GM13976 (cell line): ENCODE data around the gene ARAP1.

ENCODE experiments used
- DNase-seq: peaks from one replicate; pipeline ENCODE4 v3.0.0; 2012; ENCODE audit warnings: low spot score
- in situ Hi-C: fragments of 300-500 bp; cut with MboI; formaldehyde crosslinking; loops from one replicate; pipeline ENCODE4 v1.12.0; 2022; ENCODE audit warnings: low sequenced_read_pairs, mixed read lengths, inconsistent platforms; ENCODE audit not compliant: unreplicated experiment
- TF ChIP-seq, protein P1 (sequence below): IDR thresholded peaks from 2 replicates; pipeline ENCODE4 v1.5.1; 2012; ENCODE audit warnings: borderline replicate concordance, mild to moderate bottlenecking; ENCODE audit not compliant: insufficient read depth; ENCODE audit errors: extremely low read depth, missing control alignments, control extremely low read depth

The ARAP1 gene

DNA sequence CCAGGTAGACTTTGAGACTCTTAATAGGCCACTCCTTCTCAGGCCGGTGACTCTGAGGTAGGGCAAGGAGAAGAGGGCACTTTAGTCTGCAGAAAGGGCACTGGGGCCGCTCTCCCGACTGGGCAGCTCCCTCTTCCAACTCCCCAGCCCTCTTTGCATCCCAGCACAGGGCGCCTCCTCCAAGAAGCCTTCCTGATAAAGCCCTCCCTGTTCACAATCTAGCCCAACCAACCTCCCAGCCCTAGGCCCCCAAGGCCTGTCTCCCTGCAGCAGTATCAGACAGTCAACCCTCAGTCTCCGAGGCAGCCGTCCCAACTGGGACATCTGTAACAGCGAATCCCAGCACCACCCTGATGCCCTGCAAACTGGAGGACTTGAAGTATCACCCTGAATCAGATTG lies 63.7 kb downstream of the ARAP1 start:
- no peak for DNase-seq
- TF ChIP-seq, protein P1, sequence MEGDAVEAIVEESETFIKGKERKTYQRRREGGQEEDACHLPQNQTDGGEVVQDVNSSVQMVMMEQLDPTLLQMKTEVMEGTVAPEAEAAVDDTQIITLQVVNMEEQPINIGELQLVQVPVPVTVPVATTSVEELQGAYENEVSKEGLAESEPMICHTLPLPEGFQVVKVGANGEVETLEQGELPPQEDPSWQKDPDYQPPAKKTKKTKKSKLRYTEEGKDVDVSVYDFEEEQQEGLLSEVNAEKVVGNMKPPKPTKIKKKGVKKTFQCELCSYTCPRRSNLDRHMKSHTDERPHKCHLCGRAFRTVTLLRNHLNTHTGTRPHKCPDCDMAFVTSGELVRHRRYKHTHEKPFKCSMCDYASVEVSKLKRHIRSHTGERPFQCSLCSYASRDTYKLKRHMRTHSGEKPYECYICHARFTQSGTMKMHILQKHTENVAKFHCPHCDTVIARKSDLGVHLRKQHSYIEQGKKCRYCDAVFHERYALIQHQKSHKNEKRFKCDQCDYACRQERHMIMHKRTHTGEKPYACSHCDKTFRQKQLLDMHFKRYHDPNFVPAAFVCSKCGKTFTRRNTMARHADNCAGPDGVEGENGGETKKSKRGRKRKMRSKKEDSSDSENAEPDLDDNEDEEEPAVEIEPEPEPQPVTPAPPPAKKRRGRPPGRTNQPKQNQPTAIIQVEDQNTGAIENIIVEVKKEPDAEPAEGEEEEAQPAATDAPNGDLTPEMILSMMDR: no peak
- in situ Hi-C loops: no loop called here

DNA sequence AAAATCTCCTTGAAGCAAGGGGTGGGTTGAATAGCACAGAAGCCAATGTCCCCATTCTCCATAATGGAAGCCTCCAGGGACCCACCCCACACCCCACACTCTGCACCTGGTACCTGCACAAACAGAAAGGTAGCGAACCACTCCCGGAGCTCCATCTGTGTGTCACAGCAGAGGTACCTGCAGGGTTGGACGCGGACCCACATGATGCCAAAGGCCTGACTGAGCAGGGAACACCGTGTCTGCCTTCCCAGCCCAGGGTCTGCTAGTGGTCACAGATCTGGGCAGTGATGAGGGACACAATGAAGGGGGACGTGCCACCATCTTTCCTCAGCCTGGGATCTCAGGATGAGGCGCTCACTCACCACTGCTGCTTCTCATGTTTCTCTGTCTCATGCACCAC lies 64.9 kb downstream of the ARAP1 start:
- DNase-seq: no peak
- in situ Hi-C loops: no loop called here
- TF ChIP-seq, protein P1: no peak

DNA sequence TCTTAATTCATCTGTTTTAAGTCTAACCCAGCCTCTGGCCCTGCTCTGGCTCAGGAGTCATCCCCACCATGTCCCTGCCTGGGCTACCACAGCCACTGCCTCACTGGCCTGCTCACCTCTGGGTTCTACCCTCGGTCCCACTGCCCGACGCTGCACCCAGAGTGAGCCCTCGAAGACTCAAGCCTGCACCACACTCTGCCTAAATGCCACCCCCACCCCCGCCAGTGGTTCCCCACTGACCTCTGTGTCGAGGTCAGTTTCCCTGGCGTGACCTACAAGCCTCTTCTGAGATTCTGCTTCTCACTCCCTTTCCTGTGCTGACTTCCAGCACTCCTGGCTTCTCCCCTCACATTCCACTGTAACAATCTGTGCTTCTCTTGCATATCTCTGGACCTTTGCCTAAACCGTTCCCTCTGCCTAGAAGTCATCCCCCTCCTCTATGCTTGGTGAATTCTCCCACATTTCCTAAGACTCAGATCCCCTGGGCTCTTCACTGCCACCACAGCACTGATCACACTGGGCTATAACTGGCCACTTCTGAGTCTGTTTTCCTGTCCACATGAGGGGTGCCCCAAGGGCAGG lies 65.5 kb downstream of the ARAP1 start:
- DNase-seq: no peak
- in situ Hi-C loops: no loop called here
- TF ChIP-seq, protein P1: no peak

DNA sequence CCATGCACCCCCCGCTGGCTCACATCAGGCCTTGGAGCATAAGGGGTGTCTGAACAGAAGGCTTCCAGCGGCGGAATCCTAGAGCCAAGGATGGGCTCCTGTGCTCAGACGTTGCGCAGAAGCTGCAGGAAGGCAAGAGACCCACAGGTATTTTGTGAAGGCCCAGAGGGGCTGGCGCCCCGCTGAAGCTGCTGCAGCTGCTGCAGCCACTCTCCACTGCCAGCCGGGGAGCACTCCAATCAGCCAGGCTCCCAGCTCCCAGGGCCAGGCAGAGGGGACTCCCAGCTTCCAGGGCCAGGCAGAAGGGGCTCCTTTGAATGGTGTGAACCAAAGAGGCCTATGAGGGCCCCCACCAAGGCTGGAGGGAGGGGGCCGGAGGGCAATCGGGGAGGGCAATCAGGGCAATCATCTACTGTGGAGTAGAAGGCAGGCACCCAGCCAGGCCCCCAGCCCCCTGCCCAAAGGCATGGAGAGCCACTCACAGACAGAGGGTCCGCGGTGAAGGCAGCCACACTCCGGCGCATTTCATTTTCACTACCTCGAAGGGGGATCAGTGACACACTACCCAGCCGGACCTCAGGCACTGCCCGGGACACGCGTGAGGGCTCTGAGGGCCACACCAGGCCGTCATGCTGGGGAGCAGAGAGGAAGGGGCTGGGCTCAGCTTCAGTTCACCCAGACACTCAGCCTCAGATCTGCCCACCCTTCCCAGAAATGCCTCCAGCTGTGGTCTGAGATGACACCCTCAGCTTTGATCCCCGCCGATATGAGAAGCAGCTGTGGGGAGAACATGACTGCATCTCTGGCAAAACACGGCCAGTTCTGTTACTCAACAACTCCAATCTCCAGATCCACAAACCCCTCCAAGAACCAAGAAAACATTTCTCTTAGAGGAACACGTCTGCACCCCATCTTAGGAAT lies 66.4 kb downstream of the ARAP1 start:
- in situ Hi-C loops: no loop called here
- TF ChIP-seq, protein P1: no peak
- DNase-seq: no peak

DNA sequence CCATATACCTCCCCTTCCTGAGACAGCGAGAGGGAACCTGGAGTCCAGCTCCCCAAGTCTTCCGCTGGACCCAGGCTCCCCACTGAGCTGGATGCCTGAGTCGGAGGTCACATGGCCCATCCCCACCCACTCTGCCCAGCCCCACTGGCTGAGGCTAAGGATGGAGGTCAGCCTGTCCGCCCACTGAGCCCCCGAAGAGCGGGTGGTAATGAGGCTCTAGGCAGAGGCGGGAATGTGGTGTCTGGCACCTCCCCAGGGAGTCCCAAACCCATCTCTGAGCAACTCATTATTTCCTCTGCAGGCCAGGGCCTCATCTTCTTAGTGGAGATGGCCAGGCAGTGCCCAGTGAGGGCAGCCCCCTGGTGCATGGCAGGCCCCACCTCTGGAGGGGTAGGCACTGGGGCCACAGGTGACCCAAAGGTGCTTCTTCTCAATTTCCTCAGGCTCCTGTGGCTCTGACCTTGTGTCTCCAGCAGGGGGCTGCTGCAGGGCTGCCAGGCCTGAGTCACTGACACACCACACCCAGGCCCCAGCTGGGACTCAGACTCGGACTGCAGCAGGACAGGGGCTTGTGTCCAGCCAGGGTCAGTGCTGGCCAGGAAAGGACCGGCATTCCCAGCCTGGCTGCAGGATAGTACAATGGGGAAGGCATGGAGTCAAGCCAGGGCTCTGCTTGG lies 67.8 kb downstream of the ARAP1 start:
- in situ Hi-C loops: no loop called here
- peak; percentile 85 for DNase-seq
- TF ChIP-seq, protein P1: peak; percentile 75

DNA sequence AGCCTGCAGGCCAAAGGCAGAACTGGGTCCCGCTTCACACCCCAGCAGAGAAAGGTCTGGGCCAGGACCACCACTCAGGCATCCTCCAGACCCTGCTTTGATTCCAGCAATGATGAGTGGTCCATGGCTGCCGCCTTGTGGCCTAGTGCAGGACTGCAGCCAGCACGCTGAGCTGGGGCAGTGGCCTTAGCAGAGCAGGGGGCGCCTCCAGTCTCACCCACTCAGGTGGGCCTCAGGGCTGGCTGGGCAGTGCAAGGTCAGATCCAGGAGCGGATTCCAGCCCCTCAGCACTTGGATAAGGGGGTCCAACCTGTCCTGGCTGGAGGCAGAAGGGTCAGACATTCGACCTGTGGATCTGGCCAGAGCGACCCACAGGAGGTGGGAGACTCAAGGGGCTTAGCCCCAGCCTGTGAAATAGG lies 68.4 kb downstream of the ARAP1 start:
- peak; percentile 89 for DNase-seq
- in situ Hi-C loops: no loop called here
- TF ChIP-seq, protein P1: peak; percentile 96
